GM21529 (cell line): ENCODE results near the gene MSI2.
"Not testable (repeated sequence)": the region's sequence is repeated elsewhere in the genome, so short reads cannot be mapped to it uniquely, and the experiment has no call there.

Experiments
- ATAC-seq: cut with Tn5 transposase; IDR thresholded peaks from one replicate; pipeline ENCODE4 v1.9.1; 2021; ENCODE audit not compliant: unreplicated experiment

The MSI2 gene

GRCh38 chr17:57288773-57289121 is 32.4 kb downstream of the MSI2 start:
- ATAC-seq, result no peak

GRCh38 chr17:57289130-57289529 is 32.8 kb downstream of the MSI2 start:
- ATAC-seq, result no peak

GRCh38 chr17:57289613-57290012 is 33.3 kb downstream of the MSI2 start:
- ATAC-seq, result no peak

- no peak for ATAC-seq
These were observed 34.7 kb downstream of the MSI2 start for GRCh38 chr17:57290981-57291380.

- no peak for ATAC-seq
These were observed 35.8 kb downstream of the MSI2 start for GRCh38 chr17:57292091-57292490.

GRCh38 chr17:57293077-57293476 is 36.8 kb downstream of the MSI2 start:
- ATAC-seq, result no peak

- no peak for ATAC-seq
These were observed 37.8 kb downstream of the MSI2 start for GRCh38 chr17:57294101-57294500.

GRCh38 chr17:57294629-57295501 is 38.5 kb downstream of the MSI2 start:
- ATAC-seq, result no peak

GRCh38 chr17:57295526-57296023 is 39.3 kb downstream of the MSI2 start:
- ATAC-seq, result no peak

GRCh38 chr17:57296231-57296630 is 39.9 kb downstream of the MSI2 start:
- no peak for ATAC-seq

- ATAC-seq, result no peak
These were observed 42.9 kb downstream of the MSI2 start for GRCh38 chr17:57299176-57299575.

GRCh38 chr17:57300592-57300991 is 44.3 kb downstream of the MSI2 start:
- not testable (repeated sequence) for ATAC-seq

- no peak for ATAC-seq
These were observed 46.6 kb downstream of the MSI2 start for GRCh38 chr17:57302690-57303465.

- no peak for ATAC-seq
These were observed 48.9 kb downstream of the MSI2 start for GRCh38 chr17:57305144-57305728.

- no peak for ATAC-seq
These were observed 49.7 kb downstream of the MSI2 start for GRCh38 chr17:57305908-57306504.

- no peak for ATAC-seq
These were observed 52.3 kb downstream of the MSI2 start for GRCh38 chr17:57308543-57309186.

- ATAC-seq, result no peak
These were observed 53.2 kb downstream of the MSI2 start for GRCh38 chr17:57309479-57309878.

- ATAC-seq, result no peak
These were observed 55.2 kb downstream of the MSI2 start for GRCh38 chr17:57311281-57312216.

GRCh38 chr17:57312242-57312641 is 55.9 kb downstream of the MSI2 start:
- ATAC-seq, result no peak
